SH-SY5Y (cell line): Measurements from ENCODE around the gene AP1AR.

Experiments
- GATA2 ChIP-seq: IDR thresholded peaks from 2 replicates; pipeline ENCODE4 v1.6.1; 2011; ENCODE audit warnings: mild to moderate bottlenecking, low read depth, low read length
- GATA3 ChIP-seq: IDR thresholded peaks from 2 replicates; pipeline ENCODE4 v1.6.1; 2011; ENCODE audit warnings: low read depth, mild to moderate bottlenecking, low read length, moderate library complexity

- no peak for TF ChIP-seq GATA3
- TF ChIP-seq GATA2 = no peak
These were observed 79.9 kb downstream of the AP1AR start for GRCh38 chr4:112311516-112311915.
